ENCODE measurements around the gene PROX2.

PROX2 gene, protein sequence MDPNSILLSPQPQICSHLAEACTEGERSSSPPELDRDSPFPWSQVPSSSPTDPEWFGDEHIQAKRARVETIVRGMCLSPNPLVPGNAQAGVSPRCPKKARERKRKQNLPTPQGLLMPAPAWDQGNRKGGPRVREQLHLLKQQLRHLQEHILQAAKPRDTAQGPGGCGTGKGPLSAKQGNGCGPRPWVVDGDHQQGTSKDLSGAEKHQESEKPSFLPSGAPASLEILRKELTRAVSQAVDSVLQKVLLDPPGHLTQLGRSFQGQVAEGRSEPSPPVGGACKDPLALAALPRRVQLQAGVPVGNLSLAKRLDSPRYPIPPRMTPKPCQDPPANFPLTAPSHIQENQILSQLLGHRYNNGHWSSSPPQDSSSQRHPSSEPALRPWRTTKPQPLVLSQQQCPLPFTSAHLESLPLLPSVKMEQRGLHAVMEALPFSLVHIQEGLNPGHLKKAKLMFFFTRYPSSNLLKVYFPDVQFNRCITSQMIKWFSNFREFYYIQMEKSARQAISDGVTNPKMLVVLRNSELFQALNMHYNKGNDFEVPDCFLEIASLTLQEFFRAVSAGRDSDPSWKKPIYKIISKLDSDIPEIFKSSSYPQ

GRCh38 chr14:74875941-74876913 is at the start of gene PROX2:
Gene PROX2, minus strand, starts transcription at chr14:74876145. Its CDS starts 12,311 bp downstream, at chr14:74863834.
- DNase-seq: peak; percentile 6

- no peak for DNase-seq
These were observed 48.1 kb upstream of the PROX2 start for GRCh38 chr14:74924061-74924460.

DNA sequence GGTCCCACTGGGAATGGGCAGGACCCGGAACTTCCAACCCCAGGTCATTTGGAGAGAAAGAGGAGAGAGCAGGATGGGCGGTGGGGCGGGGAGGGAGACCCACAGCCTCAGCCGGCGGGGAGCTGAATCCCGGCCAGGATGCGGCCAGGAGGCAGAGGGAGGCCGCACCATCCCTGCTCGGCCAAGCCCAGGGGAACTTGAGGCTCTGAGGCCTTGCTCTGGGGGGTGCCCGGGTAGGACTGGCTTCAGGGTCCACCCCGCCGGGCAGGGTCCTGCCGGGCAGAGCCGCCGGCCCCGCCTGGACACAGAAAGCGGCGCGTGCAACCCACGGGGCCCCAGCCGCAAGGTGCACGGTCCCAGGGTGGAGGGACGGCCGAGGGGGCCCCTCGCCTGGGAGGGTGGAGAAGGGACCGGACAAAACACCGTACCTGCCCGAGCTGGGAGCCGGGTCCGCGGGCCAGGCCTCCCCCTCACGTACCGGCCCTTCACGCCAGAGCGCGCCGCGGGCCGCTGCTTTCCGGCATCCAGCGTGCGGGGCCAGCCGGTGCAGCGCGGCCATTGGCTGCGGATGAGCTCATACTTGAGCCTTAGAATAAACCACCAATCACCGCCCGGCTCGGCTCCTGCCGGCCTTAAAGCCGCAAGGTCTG is 46.9 kb upstream of the PROX2 start, which contains the start of gene RPS6KL1:
Gene RPS6KL1 (minus strand): TSS at position 509 of the 650 bp plus-strand sequence. CDS start 1,719 bp downstream, outside the sequence.
- DNase-seq: peak; percentile 72

- DNase-seq: no peak
These were observed 46.2 kb upstream of the PROX2 start for GRCh38 chr14:74921987-74922751.

DNA sequence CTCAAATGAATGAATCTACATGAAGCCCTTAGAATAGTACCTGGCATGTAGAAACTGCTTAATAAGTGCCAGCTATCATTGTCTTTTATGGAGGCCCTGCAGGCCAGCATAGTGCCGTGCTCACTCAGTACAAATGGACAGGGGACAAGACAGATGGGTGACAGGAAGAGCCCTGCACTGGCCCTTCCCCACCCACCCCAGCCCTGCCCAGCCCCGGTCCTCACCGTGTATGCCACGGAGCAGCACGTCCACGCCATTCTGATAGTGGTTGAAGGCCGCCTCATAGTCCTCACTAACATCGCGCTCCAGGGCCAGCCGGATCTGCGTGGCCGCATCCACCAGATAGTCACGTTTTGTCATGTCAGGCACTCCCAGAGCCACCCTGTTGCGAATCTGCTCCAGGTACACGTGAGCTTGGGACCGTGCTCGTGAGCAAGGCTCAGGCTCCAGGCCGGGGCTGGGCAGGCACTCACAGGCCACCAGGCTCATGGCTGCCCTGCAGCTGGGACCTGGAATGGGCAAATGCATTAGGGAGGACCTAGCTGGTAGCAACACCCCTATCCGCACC is 45.2 kb upstream of the PROX2 start:
- no peak for DNase-seq

DNA sequence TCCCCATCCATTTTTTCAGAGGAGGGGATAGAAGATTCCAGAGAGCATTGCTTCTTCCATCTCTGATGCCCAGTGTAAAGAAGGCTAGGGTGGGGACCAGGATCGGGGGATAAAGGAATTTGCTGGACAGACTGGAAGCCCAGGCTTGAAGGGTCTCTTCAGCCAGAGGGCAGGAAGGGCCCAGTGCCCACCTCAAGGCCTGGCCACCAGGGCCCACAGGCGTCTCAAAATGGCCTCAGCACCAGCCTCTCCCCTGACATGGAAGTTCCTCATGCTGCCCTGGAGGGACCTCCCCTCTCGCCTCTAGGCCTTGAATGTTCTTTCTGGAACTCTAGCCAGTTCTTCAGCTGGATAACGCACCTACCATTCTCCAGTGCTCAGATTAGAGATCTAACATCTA is 44.3 kb upstream of the PROX2 start:
- no peak for DNase-seq

GRCh38 chr14:74919421-74920165 is 43.6 kb upstream of the PROX2 start:
- DNase-seq: no peak

- DNase-seq: no peak
These were observed 42.4 kb upstream of the PROX2 start for GRCh38 chr14:74918380-74918779.

- no peak for DNase-seq
These were observed 41.7 kb upstream of the PROX2 start for GRCh38 chr14:74917646-74918081.

DNA sequence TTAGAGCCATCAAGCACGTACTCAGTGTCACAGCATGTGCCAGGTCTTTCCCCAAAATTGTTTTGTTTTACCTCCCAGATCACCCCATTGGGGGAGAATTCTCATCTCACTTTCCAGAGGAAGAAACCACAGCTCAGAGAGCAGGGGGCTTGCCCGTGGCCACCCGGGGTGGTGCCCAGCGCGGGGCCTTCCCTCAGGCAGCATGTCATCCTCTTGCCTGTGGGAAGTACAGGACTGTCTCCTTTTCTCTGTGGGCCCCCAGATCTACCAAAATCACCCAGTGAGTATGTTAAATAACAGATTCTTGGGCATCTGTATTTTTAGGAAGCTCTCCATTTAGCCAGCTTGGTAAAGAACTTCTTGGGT is 41.2 kb upstream of the PROX2 start:
- no peak for DNase-seq

DNA sequence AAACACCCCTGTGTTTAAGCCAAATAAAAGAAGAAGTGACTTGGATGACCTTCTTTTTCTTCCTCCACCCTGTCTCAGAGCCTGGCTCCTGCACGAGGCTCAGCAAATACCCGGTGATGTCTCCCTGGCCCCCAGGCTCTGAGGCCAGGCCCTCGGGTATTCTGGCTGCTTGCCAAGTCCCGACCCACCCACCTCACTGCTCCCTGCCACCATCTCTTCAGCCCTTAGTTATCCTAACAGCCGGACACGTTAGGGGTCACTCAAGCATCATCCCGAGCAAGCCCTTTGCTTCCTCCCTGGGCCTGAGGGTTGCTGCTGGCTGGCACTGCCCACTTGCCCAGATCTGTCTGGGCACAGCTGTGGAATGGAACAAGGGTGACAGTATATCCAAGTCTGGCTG is 39.9 kb upstream of the PROX2 start:
- no peak for DNase-seq

- no peak for DNase-seq
These were observed 39.5 kb upstream of the PROX2 start for GRCh38 chr14:74915426-74915825.

DNA sequence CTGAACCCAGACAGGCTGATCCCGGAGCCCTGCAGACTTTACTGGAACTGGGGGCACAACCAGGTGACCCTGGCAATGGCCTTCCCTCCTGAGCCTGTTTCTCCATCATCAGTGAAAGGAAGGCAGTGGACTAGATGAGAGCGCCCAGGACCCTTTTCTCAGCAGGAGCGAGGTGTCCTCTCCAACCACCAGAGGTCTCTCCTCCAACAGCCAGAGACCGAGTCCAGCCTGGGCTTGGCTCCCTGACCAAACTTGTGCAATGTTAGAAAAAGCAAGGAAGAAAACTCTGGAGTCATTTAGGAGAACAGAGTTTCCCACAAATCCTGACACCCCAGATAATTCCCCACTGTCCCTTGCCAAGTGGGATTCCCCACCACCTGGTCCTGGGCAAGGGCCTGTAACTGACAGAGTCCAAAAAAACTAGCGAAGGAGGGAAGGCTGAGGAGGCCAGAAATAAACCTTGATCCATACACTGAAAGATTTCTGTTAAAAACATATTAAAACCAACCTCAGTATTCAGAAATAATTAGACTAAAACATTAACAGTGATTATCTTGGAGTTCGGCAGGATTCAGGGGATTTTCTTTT is 38.1 kb upstream of the PROX2 start:
- DNase-seq: no peak

DNA sequence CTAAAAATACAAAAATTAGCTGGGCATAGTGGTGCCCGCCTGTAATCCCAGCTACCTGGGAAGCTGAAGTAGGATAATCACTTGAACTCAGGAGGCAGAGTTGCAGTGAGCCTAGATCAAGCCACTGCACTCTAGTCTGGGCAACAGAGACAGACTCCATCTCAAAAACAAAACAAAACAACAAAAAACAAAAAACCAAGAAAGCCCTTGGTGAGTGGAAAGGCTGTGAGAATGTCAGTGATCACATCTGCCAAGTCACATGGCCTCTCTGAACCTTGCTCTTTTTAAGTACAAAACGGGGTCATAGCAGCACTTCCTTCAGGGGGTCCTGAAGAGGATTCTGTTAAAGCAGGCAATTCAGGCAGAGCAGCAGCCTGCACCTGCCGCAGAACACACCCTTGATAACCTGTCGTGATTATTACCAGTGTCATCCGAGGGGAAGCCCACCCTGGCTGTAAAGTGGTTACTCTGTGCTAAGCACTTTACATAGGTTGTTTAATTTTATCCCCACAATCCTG is 37.5 kb upstream of the PROX2 start:
- no peak for DNase-seq

DNA sequence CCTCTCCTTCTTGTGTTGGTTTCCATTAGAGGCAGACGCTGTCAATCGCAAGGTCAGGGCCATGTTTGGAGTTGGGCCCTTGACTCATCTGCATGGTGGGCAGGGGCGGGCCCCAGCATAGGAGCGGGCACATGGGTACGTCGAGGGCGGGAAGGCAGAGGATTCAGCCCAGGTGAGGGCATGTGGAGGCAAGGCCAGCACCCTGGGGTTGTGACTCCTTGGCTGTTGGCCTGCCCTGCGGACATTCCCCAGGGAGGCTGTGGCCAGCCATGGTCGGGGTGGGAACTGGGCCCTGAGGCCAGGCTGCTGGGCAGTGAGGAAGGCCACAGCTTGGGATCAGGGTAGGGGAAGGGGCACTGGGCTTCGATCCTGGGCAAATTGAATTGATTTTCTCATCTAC is 36.9 kb upstream of the PROX2 start:
- no peak for DNase-seq

GRCh38 chr14:74912111-74912510 is 36.2 kb upstream of the PROX2 start:
- no peak for DNase-seq

DNA sequence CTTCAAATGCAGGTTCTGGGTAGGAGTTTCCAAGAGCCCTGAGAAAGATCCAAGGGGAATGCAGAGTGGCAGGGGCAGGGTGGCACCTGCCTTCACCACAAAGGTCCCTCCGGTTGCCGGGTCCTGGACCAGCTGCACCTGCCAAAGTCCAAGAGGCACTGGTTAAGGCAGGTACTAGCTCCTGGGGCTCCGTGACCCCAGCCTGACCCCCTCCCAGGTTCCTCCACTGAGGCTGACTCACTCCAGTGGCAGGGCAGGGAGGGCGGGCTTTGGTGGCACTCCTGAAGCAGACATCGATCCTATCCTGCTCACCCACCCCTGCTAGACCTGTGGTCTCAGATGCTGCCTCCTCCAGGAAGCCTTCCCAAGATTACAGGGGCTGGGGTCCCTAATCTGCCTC is 35.8 kb upstream of the PROX2 start:
- no peak for DNase-seq

GRCh38 chr14:74911221-74911620 is 35.3 kb upstream of the PROX2 start:
- no peak for DNase-seq

GRCh38 chr14:74910556-74910955 is 34.6 kb upstream of the PROX2 start:
- no peak for DNase-seq

DNA sequence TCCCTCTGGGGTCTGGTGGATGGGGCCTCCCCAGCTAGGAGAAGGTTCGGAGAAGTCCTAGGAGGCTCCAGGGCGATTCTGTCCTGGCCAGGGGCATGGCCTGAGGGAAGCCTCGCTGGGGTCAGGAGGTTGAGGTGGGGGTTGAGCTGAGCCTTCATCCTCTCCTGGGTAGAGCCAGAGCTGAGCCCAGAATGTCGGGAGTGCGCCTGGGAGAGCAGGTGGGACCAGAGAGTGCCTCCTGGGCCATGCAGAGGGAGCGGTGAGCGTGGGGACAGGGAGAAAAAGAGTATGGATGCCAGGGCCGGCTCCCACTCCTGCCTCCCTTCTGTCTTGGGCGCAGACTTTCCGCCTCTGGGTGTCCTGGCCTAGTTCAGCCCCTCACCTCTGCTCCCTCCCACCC is 34.0 kb upstream of the PROX2 start:
- DNase-seq: no peak
